Fibroblast of skin of right quadriceps (primary cell): Measurements from ENCODE around the gene FBLN1.
A peak's percentile ranks its signal among the peaks of the same experiment; 100 is the strongest.

Experiments
- DNase-seq: peaks from one replicate; pipeline ENCODE4 v3.0.0-alpha.2; 2013

Gene FBLN1

GRCh38 chr22:45645526-45646414, 143.1 kb downstream of the FBLN1 start:
- peak; percentile 44 for DNase-seq

- no peak for DNase-seq
Measured at GRCh38 chr22:45647532-45648225, 145.0 kb downstream of the FBLN1 start.

- DNase-seq: no peak
Measured at GRCh38 chr22:45648301-45649117, 145.8 kb downstream of the FBLN1 start.

- DNase-seq: no peak
Measured at GRCh38 chr22:45649809-45650208, 147.1 kb downstream of the FBLN1 start.

- no peak for DNase-seq
Measured at GRCh38 chr22:45650721-45651120, 148.0 kb downstream of the FBLN1 start.
